HepG2 (cell line): ENCODE measurements around the gene ENGASE. TPM values are rescaled to one million over a fixed set of nuclear protein-coding genes. Genes with fewer than 3 reads are reported as not detected.
A peak's percentile ranks its signal among the peaks of the same experiment; 100 is the strongest.

Experiments
- ATF3 ChIP-seq: sonication (generic); formaldehyde crosslinking; IDR thresholded peaks from 2 replicates; pipeline ENCODE4 v1.4.0; 2020; ENCODE audit warnings: missing genetic modification reagents
- CREB1 ChIP-seq, 2 experiments: fragments of 450-650 bp in 1 of 2; IDR thresholded peaks; 2 replicates each; pipeline ENCODE4 v1.6.1; 2016 to 2017; ENCODE audit warnings: control low read depth in 1 of 2, mild to moderate bottlenecking in 1 of 2, missing compliant biosample characterization in 1 of 2, missing genetic modification characterization in 1 of 2
- CREBL2 ChIP-seq: sonication (generic); formaldehyde crosslinking; IDR thresholded peaks from 2 replicates; pipeline ENCODE4 v1.8.1; 2023; ENCODE audit warnings: missing genetic modification reagents, mild to moderate bottlenecking, borderline replicate concordance
- DBP ChIP-seq: sonication (generic); formaldehyde crosslinking; IDR thresholded peaks from 2 replicates; pipeline ENCODE4 v1.4.0; 2020; ENCODE audit warnings: missing genetic modification reagents; ENCODE audit errors: not compliant biosample characterization
- DNMT1 ChIP-seq: sonication (generic); formaldehyde crosslinking; IDR thresholded peaks from 2 replicates; pipeline ENCODE4 v1.5.1; 2020; ENCODE audit warnings: mild to moderate bottlenecking, missing genetic modification reagents
- HOMEZ ChIP-seq: IDR thresholded peaks from 2 replicates; pipeline ENCODE4 v1.6.1; 2016; ENCODE audit warnings: low read depth
- JUND ChIP-seq: sonication (generic); formaldehyde crosslinking; IDR thresholded peaks from 2 replicates; pipeline ENCODE4 v1.8.0; 2022; ENCODE audit warnings: mild to moderate bottlenecking, missing genetic modification reagents
- MXD3 ChIP-seq: IDR thresholded peaks from 2 replicates; pipeline ENCODE4 v1.6.1; 2016; ENCODE audit warnings: mild to moderate bottlenecking, missing biosample characterization, missing genetic modification reagents
- PHF20 ChIP-seq: sonication (generic); formaldehyde crosslinking; IDR thresholded peaks from 2 replicates; pipeline ENCODE4 v1.5.0; 2020; ENCODE audit warnings: mild to moderate bottlenecking, missing genetic modification reagents
- PLSCR1 ChIP-seq: sonication (generic); formaldehyde crosslinking; IDR thresholded peaks from 2 replicates; pipeline ENCODE4 v1.5.0; 2020; ENCODE audit warnings: missing genetic modification reagents, mild to moderate bottlenecking, borderline replicate concordance
- RFX5 ChIP-seq: IDR thresholded peaks from 2 replicates; pipeline ENCODE4 v1.6.1; 2011; ENCODE audit warnings: low read depth, low read length, improper control_type of control experiment
- SP2 ChIP-seq: sonication (generic); formaldehyde crosslinking; IDR thresholded peaks from 2 replicates; pipeline ENCODE4 v1.5.1; 2020; ENCODE audit warnings: mild to moderate bottlenecking, missing genetic modification reagents
- STAG1 ChIP-seq: sonication (generic); formaldehyde crosslinking; IDR thresholded peaks from 2 replicates; pipeline ENCODE4 v1.4.0; 2020; ENCODE audit warnings: missing genetic modification reagents
- STAT5B ChIP-seq: sonication (generic); formaldehyde crosslinking; IDR thresholded peaks from 2 replicates; pipeline ENCODE4 v1.4.0; 2020; ENCODE audit warnings: missing genetic modification reagents
- ZBTB46 ChIP-seq: sonication (generic); formaldehyde crosslinking; IDR thresholded peaks from 2 replicates; pipeline ENCODE4 v1.4.0; 2020; ENCODE audit warnings: mild to moderate bottlenecking, missing genetic modification reagents, borderline replicate concordance
- ZHX1 ChIP-seq: sonication (generic); formaldehyde crosslinking; IDR thresholded peaks from 2 replicates; pipeline ENCODE4 v1.8.1; 2022; ENCODE audit warnings: low read depth, mild to moderate bottlenecking, missing genetic modification reagents
- ZNF558 ChIP-seq: sonication (generic); formaldehyde crosslinking; IDR thresholded peaks from 2 replicates; pipeline ENCODE4 v1.9.0; 2022; ENCODE audit warnings: mild to moderate bottlenecking, missing genetic modification reagents, borderline replicate concordance
- ZNF589 ChIP-seq: sonication (generic); formaldehyde crosslinking; conservative IDR thresholded peaks from 2 replicates; pipeline ENCODE4 v1.8.0; 2022; ENCODE audit warnings: mild to moderate bottlenecking, moderate library complexity, missing genetic modification reagents
- ZNF616 ChIP-seq: sonication (generic); formaldehyde crosslinking; IDR thresholded peaks from 2 replicates; pipeline ENCODE4 v1.5.0; 2020; ENCODE audit warnings: low read depth, mild to moderate bottlenecking, missing genetic modification reagents
- polyA plus RNA-seq, 8 experiments: library from polyadenylated mRNA; depleted of rRNA in 3 of 8; stranded (reverse) in 7 of 8; unstranded in 1 of 8; fragments of >200 nt; fragmentation: Illumina TruSeq in 4 of 8; extraction: Trizol in 4 of 8; gene quantifications; 2 replicates each; pipeline versions ENCODE4 v1.2.1 to v1.2.3, GENCODE V29; 2011 to 2016; ENCODE audit warnings: low read depth in 4 of 8, missing spikeins in 1 of 8, mixed read lengths in 1 of 8; ENCODE audit not compliant: insufficient read depth in 1 of 8
- total RNA-seq, 5 experiments: library from RNA; depleted of rRNA; stranded (reverse); fragments of >200 nt; fragmentation: Illumina TruSeq; extraction: Trizol; gene quantifications; 2 replicates each; pipeline ENCODE4 v1.2.3, GENCODE V29; 2016; ENCODE audit warnings: low read depth in 1 of 5

ENGASE gene
- total and polyA plus RNA-seq, 2 of the 13 experiments (the other 11 are each of a cell fraction or from before 2014, with no cell fraction given), result 10.6 to 18.1 TPM

- TF ChIP-seq ZNF589 (CRISPR knock-in tag) (no peak), RFX5 (peak; percentile 46; the same call in 1 of the 2 replicates), SP2 (peak; percentile 88), DBP (CRISPR knock-in tag) (no peak), MXD3 (CRISPR knock-in tag) (peak; percentile 81; the same call in 1 of the 2 replicates), ATF3 (CRISPR knock-in tag) (0 out of 2 replicates have a peak, but pooled peaks have one; percentile 31), HOMEZ (no peak), PHF20 (CRISPR knock-in tag) (peak; percentile 66), DNMT1 (CRISPR knock-in tag) (0 out of 2 replicates have a peak, but pooled peaks have one; percentile 26), CREBL2 (CRISPR knock-in tag) (peak; percentile 18; the same call in 1 of the 2 replicates), ZHX1 (peak; percentile 70; the same call in 1 of the 2 replicates), PLSCR1 (no peak), ZBTB46 (CRISPR knock-in tag) (0 out of 2 replicates have a peak, but pooled peaks have one; percentile 39), ZNF558 (CRISPR knock-in tag) (peak; percentile 49; the same call in 1 of the 2 replicates), CREB1 (IDR thresholded peaks at IDR 0.05) (peak; percentile 62; the same call in 1 of the 2 replicates), CREB1 (CRISPR knock-in tag; IDR thresholded peaks at IDR 0.05) (no peak), STAT5B (no peak), ZNF616 (CRISPR knock-in tag) (peak; percentile 43; the same call in 1 of the 2 replicates), JUND (CRISPR knock-in tag) (no peak), STAG1 (no peak)
Measured at GRCh38 chr17:79074649-79075445, at the start of gene ENGASE (continued).
